HepG2 (cell line): ENCODE data around the gene AGBL3. TPM values are rescaled to one million over a fixed set of nuclear protein-coding genes. Genes with fewer than 3 reads are reported as not detected.
A peak's percentile ranks its signal among the peaks of the same experiment; 100 is the strongest.

Source experiments
- ELF4 ChIP-seq: sonication (generic); formaldehyde crosslinking; IDR thresholded peaks from 2 replicates; pipeline ENCODE4 v1.5.0; 2020; ENCODE audit warnings: missing genetic modification reagents, mild to moderate bottlenecking, moderate library complexity, borderline replicate concordance
- KMT2A ChIP-seq: sonication (generic); formaldehyde crosslinking; IDR thresholded peaks from 2 replicates; pipeline ENCODE4 v1.4.0; 2020; ENCODE audit warnings: missing genetic modification reagents
- MYNN ChIP-seq: sonication (generic); formaldehyde crosslinking; IDR thresholded peaks from 2 replicates; pipeline ENCODE4 v1.4.0; 2020; ENCODE audit warnings: mild to moderate bottlenecking, low read depth, missing genetic modification reagents
- NFATC3 ChIP-seq: sonication (generic); formaldehyde crosslinking; IDR thresholded peaks from 2 replicates; pipeline ENCODE4 v1.5.1; 2020; ENCODE audit warnings: mild to moderate bottlenecking, missing genetic modification reagents
- NPAS2 ChIP-seq: sonication (generic); formaldehyde crosslinking; IDR thresholded peaks from 2 replicates; pipeline ENCODE4 v1.8.0; 2022; ENCODE audit warnings: mild to moderate bottlenecking, missing genetic modification reagents, borderline replicate concordance
- SALL2 ChIP-seq: sonication (generic); formaldehyde crosslinking; IDR thresholded peaks from 2 replicates; pipeline ENCODE4 v1.8.1; 2023; ENCODE audit warnings: mild to moderate bottlenecking, missing genetic modification reagents, inconsistent platforms
- TAF15 ChIP-seq: fragments of 200-400 bp; formaldehyde crosslinking; IDR thresholded peaks from one replicate; pipeline ENCODE4 v1.6.1; 2018; ENCODE audit warnings: mild to moderate bottlenecking, low read depth, low read length; ENCODE audit not compliant: poor library complexity, severe bottlenecking
- ZBTB38 ChIP-seq: sonication (generic); formaldehyde crosslinking; IDR thresholded peaks from 2 replicates; pipeline ENCODE4 v1.5.1; 2020; ENCODE audit warnings: mild to moderate bottlenecking, missing genetic modification reagents
- ZFAT ChIP-seq: sonication (generic); formaldehyde crosslinking; conservative IDR thresholded peaks from 2 replicates; pipeline ENCODE4 v1.8.1; 2023; ENCODE audit warnings: missing genetic modification reagents, inconsistent platforms
- ZNF225 ChIP-seq: sonication (generic); formaldehyde crosslinking; IDR thresholded peaks from 2 replicates; pipeline ENCODE4 v1.4.0; 2020; ENCODE audit warnings: mild to moderate bottlenecking, missing genetic modification reagents
- ZNF232 ChIP-seq: sonication (generic); formaldehyde crosslinking; IDR thresholded peaks from 2 replicates; pipeline ENCODE4 v1.4.0; 2020; ENCODE audit warnings: missing genetic modification reagents, borderline replicate concordance
- ZNF274 ChIP-seq: sonication (generic); formaldehyde crosslinking; IDR thresholded peaks from 2 replicates; pipeline ENCODE4 v1.5.1; 2020; ENCODE audit warnings: mild to moderate bottlenecking, missing genetic modification reagents
- ZNF564 ChIP-seq: sonication (generic); formaldehyde crosslinking; IDR thresholded peaks from 2 replicates; pipeline ENCODE4 v1.8.1; 2023; ENCODE audit warnings: mild to moderate bottlenecking, missing genetic modification reagents
- ZNF569 ChIP-seq: sonication (generic); formaldehyde crosslinking; IDR thresholded peaks from 2 replicates; pipeline ENCODE4 v1.5.0; 2020; ENCODE audit warnings: mild to moderate bottlenecking, missing genetic modification reagents, moderate library complexity, borderline replicate concordance
- ZNF709 ChIP-seq: sonication (generic); formaldehyde crosslinking; IDR thresholded peaks from 2 replicates; pipeline ENCODE4 v1.5.0; 2020; ENCODE audit warnings: mild to moderate bottlenecking, missing genetic modification reagents
- ZNF781 ChIP-seq: sonication (generic); formaldehyde crosslinking; IDR thresholded peaks from 2 replicates; pipeline ENCODE4 v1.5.1; 2020; ENCODE audit warnings: borderline replicate concordance, mild to moderate bottlenecking, missing genetic modification reagents; ENCODE audit errors: not compliant biosample characterization
- polyA plus RNA-seq, 8 experiments: library from polyadenylated mRNA; depleted of rRNA in 3 of 8; stranded (reverse) in 7 of 8; unstranded in 1 of 8; fragments of >200 nt; fragmentation: Illumina TruSeq in 4 of 8; extraction: Trizol in 4 of 8; gene quantifications; 2 replicates each; pipeline versions ENCODE4 v1.2.1 to v1.2.3, GENCODE V29; 2011 to 2016; ENCODE audit warnings: low read depth in 4 of 8, missing spikeins in 1 of 8, mixed read lengths in 1 of 8; ENCODE audit not compliant: insufficient read depth in 1 of 8
- total RNA-seq, 5 experiments: library from RNA; depleted of rRNA; stranded (reverse); fragments of >200 nt; fragmentation: Illumina TruSeq; extraction: Trizol; gene quantifications; 2 replicates each; pipeline ENCODE4 v1.2.3, GENCODE V29; 2016; ENCODE audit warnings: low read depth in 1 of 5
- TF ChIP-seq, protein P1 (sequence below): sonication (generic); formaldehyde crosslinking; IDR thresholded peaks from 2 replicates; pipeline ENCODE4 v1.4.0; 2020; ENCODE audit warnings: missing genetic modification reagents
- TF ChIP-seq, protein P2 (sequence below): sonication (generic); formaldehyde crosslinking; IDR thresholded peaks from 2 replicates; pipeline ENCODE4 v1.5.0; 2020; ENCODE audit warnings: missing genetic modification reagents
- TF ChIP-seq, protein P3 (sequence below): sonication (generic); formaldehyde crosslinking; IDR thresholded peaks from 2 replicates; pipeline ENCODE4 v1.8.1; 2022; ENCODE audit warnings: mild to moderate bottlenecking, missing genetic modification reagents
- TF ChIP-seq, protein P4 (sequence below): sonication (generic); formaldehyde crosslinking; IDR thresholded peaks from 2 replicates; pipeline ENCODE4 v1.8.0; 2022; ENCODE audit warnings: missing genetic modification reagents, mild to moderate bottlenecking, moderate library complexity, borderline replicate concordance
- TF ChIP-seq, protein P5 (sequence below): sonication (generic); formaldehyde crosslinking; IDR thresholded peaks from 2 replicates; pipeline ENCODE4 v1.4.0; 2020; ENCODE audit warnings: missing genetic modification reagents

The AGBL3 gene
- total and polyA plus RNA-seq, 2 of the 13 experiments (the other 11 are each of a cell fraction or from before 2014, with no cell fraction given), result 2.2 to 7.2 TPM

DNA sequence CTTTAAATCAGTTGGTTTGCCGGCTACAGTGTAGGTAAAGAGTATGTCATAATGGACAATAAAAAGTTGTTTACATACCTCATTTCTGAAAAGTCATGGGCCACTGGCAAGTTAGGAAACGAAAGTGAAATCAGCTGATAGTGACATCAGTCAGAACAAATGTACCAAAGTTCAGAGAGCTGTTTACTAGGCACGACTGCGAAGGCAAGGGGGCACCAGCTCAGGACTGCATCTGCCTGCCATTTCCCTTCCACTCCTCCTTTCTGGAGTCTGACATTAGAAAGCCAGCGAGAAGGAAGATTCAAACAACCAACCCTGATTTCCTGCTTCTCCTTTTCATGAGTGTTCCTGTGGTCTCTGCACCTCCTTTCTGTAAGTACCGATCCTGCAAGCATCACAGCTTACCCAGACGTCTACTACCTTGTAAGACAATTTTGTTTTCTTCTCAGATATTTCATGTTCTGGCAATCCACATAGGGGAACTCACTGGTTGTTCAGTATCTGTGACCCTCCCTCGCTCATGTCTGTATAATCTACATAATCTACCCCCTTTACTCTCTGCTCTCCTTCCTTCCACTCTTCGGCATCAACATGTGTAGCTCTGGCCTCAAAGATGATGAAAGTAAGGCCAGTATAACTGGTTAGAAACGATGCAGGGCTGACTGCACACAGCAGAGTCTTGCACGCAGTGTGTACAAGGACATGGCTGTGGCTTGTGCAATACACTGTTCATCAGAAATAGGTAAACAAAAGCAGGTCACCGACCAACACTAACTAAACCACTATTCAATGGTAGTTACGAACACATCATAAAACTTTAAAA is 161.8 kb downstream of the AGBL3 start, which contains the start of gene TMEM140 (continued):
- TF ChIP-seq ZNF274 (CRISPR knock-in tag), result no peak
- peak; percentile 81 for TF ChIP-seq KMT2A (CRISPR knock-in tag)
- TF ChIP-seq SALL2 (CRISPR knock-in tag), result peak; percentile 81
- TF ChIP-seq NPAS2 (CRISPR knock-in tag), result no peak
- no peak for TF ChIP-seq MYNN
- TF ChIP-seq, protein P1, sequence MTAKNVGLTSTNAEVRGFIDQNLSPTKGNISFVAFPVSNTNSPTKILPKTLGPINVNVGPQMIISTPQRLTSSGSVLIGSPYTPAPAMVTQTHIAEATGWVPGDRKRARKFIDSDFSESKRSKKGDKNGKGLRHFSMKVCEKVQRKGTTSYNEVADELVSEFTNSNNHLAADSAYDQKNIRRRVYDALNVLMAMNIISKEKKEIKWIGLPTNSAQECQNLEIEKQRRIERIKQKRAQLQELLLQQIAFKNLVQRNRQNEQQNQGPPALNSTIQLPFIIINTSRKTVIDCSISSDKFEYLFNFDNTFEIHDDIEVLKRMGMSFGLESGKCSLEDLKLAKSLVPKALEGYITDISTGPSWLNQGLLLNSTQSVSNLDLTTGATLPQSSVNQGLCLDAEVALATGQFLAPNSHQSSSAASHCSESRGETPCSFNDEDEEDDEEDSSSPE (CRISPR knock-in tag), result 0 out of 2 replicates have a peak, but pooled peaks have one; percentile 31
- TF ChIP-seq, protein P2, sequence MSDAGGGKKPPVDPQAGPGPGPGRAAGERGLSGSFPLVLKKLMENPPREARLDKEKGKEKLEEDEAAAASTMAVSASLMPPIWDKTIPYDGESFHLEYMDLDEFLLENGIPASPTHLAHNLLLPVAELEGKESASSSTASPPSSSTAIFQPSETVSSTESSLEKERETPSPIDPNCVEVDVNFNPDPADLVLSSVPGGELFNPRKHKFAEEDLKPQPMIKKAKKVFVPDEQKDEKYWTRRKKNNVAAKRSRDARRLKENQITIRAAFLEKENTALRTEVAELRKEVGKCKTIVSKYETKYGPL (CRISPR knock-in tag), result no peak
- TF ChIP-seq, protein P3, sequence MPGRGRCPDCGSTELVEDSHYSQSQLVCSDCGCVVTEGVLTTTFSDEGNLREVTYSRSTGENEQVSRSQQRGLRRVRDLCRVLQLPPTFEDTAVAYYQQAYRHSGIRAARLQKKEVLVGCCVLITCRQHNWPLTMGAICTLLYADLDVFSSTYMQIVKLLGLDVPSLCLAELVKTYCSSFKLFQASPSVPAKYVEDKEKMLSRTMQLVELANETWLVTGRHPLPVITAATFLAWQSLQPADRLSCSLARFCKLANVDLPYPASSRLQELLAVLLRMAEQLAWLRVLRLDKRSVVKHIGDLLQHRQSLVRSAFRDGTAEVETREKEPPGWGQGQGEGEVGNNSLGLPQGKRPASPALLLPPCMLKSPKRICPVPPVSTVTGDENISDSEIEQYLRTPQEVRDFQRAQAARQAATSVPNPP (CRISPR knock-in tag), result no peak
- TF ChIP-seq ZNF564 (CRISPR knock-in tag), result peak; percentile 65; the same call in 1 of the 2 replicates
- TF ChIP-seq, protein P4, sequence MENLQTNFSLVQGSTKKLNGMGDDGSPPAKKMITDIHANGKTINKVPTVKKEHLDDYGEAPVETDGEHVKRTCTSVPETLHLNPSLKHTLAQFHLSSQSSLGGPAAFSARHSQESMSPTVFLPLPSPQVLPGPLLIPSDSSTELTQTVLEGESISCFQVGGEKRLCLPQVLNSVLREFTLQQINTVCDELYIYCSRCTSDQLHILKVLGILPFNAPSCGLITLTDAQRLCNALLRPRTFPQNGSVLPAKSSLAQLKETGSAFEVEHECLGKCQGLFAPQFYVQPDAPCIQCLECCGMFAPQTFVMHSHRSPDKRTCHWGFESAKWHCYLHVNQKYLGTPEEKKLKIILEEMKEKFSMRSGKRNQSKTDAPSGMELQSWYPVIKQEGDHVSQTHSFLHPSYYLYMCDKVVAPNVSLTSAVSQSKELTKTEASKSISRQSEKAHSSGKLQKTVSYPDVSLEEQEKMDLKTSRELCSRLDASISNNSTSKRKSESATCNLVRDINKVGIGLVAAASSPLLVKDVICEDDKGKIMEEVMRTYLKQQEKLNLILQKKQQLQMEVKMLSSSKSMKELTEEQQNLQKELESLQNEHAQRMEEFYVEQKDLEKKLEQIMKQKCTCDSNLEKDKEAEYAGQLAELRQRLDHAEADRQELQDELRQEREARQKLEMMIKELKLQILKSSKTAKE, result peak; percentile 36; the same call in 1 of the 2 replicates
- no peak for TF ChIP-seq ZNF225 (CRISPR knock-in tag)
- TF ChIP-seq ZNF781, result no peak
- no peak for TF ChIP-seq ELF4 (CRISPR knock-in tag)
- TF ChIP-seq NFATC3 (CRISPR knock-in tag), result no peak
- no peak for TF ChIP-seq TAF15
- TF ChIP-seq ZNF232 (CRISPR knock-in tag), result no peak
- TF ChIP-seq ZNF709 (CRISPR knock-in tag), result no peak
- TF ChIP-seq, protein P5, sequence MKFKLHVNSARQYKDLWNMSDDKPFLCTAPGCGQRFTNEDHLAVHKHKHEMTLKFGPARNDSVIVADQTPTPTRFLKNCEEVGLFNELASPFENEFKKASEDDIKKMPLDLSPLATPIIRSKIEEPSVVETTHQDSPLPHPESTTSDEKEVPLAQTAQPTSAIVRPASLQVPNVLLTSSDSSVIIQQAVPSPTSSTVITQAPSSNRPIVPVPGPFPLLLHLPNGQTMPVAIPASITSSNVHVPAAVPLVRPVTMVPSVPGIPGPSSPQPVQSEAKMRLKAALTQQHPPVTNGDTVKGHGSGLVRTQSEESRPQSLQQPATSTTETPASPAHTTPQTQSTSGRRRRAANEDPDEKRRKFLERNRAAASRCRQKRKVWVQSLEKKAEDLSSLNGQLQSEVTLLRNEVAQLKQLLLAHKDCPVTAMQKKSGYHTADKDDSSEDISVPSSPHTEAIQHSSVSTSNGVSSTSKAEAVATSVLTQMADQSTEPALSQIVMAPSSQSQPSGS, result peak; percentile 99
- TF ChIP-seq ZFAT, result no peak
- peak; percentile 58 for TF ChIP-seq ZBTB38 (CRISPR knock-in tag)
- no peak for TF ChIP-seq ZNF569 (CRISPR knock-in tag)
